A673 (cell line): Measurements from ENCODE around the gene LSM14A. TPM values are rescaled to one million over a fixed set of nuclear protein-coding genes. Genes with fewer than 3 reads are reported as not detected.
"Not testable (repeated sequence)": the region's sequence is repeated elsewhere in the genome, so short reads cannot be mapped to it uniquely, and the experiment has no call there.

Source experiments
- BruUV-seq: library from RNA; stranded (reverse); fragments of 400-500 nt; replicated peaks from 2 replicates; lab custom pipeline; 2021; lab: Mats Ljungman, UMichigan
- CTCF ChIA-PET: fragments of 300-600 bp; sonication (Branson Sonifier 250); formaldehyde crosslinking; loops from one replicate; lab custom pipeline; 2022; ENCODE audit warnings: antibody characterized with exemption; lab: Charles Lee
- POLR2A ChIA-PET: fragments of 300-600 bp; sonication (Branson Sonifier 250); formaldehyde crosslinking; loops from one replicate; lab custom pipeline; 2022; ENCODE audit warnings: antibody characterized with exemption; ENCODE audit not compliant: low non-redundant PET; lab: Charles Lee
- DNase-seq: peaks from one replicate; pipeline ENCODE4 v3.0.0-alpha.2; 2015; ENCODE audit warnings: low spot score
- H3K27ac ChIP-seq: fragments of 200-600 bp; sonication (generic); 2 replicates; pipeline ENCODE4 v1.5.1; 2016; ENCODE audit warnings: mixed run types, low read depth, mild to moderate bottlenecking, mixed read lengths, antibody characterized with exemption, low read length; ENCODE audit not compliant: poor library complexity, severe bottlenecking
- H3K27me3 ChIP-seq: fragments of 200-600 bp; sonication (generic); replicated peaks from 2 replicates; pipeline ENCODE4 v1.6.1; 2017; ENCODE audit warnings: mixed run types, low read depth, mild to moderate bottlenecking, mixed read lengths, antibody characterized with exemption, low read length; ENCODE audit not compliant: insufficient read depth, poor library complexity
- H3K36me3 ChIP-seq: fragments of 200-600 bp; sonication (generic); 2 replicates; pipeline ENCODE4 v1.6.1; 2016; ENCODE audit warnings: mixed run types, mild to moderate bottlenecking, mixed read lengths, antibody characterized with exemption, low read length; ENCODE audit not compliant: insufficient read depth, poor library complexity, severe bottlenecking
- H3K4me1 ChIP-seq: fragments of 200-600 bp; sonication (generic); 2 replicates; pipeline ENCODE4 v1.6.1; 2017; ENCODE audit warnings: mixed run types, mild to moderate bottlenecking, mixed read lengths, antibody characterized with exemption, low read length; ENCODE audit not compliant: insufficient read depth, poor library complexity, severe bottlenecking
- H3K4me3 ChIP-seq: fragments of 200-600 bp; sonication (generic); 2 replicates; pipeline ENCODE4 v1.5.1; 2016; ENCODE audit warnings: low read depth, mixed run types, mild to moderate bottlenecking, mixed read lengths, low read length; ENCODE audit not compliant: poor library complexity, severe bottlenecking
- H3K9me3 ChIP-seq: fragments of 200-600 bp; sonication (generic); 2 replicates; pipeline ENCODE4 v1.6.1; 2016; ENCODE audit warnings: mixed run types, low read depth, mild to moderate bottlenecking, mixed read lengths, antibody characterized with exemption, low read length; ENCODE audit not compliant: poor library complexity, severe bottlenecking
- EZH2 ChIP-seq: fragments of 200-600 bp; sonication (generic); IDR thresholded peaks from 2 replicates; pipeline ENCODE4 v1.6.1; 2017; ENCODE audit warnings: borderline replicate concordance, low read depth, mild to moderate bottlenecking, mixed read lengths, antibody characterized with exemption, low read length; ENCODE audit not compliant: poor library complexity, severe bottlenecking
- intact Hi-C: fragments of 100-400 bp; cut with micrococcal nuclease; formaldehyde crosslinking; loops from one replicate; pipeline ENCODE4 v1.10.0; 2022; ENCODE audit not compliant: unreplicated experiment
- total RNA-seq: library from RNA; stranded (reverse); gene quantifications from 2 replicates; pipeline ENCODE4 v1.2.3, GENCODE V29; 2021
- TF ChIP-seq, protein P1 (sequence below): fragments of 300-800, 200-600 bp; sonication (generic); conservative IDR thresholded peaks from 2 replicates; pipeline ENCODE4 v1.5.1; 2017; ENCODE audit warnings: low read depth, mild to moderate bottlenecking, antibody characterized with exemption, low read length, moderate library complexity, mixed read lengths

Gene LSM14A
- total RNA-seq, 1 experiment from 2014 or later: 137 TPM

DNA sequence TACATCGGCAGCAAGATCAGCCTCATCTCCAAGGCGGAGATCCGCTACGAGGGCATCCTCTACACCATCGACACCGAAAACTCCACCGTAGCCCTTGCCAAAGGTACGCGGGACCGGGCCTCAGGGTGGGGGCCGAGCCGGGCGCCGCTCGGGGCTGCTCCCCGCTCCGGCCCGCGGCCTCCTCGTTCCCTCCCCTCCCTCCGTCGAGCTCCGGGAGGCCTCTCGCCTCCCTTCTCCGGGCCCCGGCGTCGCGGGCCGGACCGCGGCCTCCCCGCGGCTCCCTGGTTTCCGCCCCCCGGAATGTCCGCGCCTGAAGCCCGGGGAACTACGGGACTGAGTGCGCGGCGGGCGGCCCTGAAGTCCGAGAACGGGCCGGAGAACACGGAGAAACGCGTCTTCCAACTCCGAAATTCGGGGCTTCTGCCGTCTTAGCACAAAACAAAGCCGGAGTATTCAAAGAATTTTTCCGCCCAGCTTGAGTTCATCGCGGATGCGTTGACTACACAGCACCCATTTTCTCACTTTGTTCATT lies 423 bp downstream of the LSM14A start:
- intact Hi-C loops: no loop called here
- peaks cover 5% of the 10 kb centered on the region for H3K36me3 ChIP-seq
- POLR2A ChIA-PET: no interaction called here
- H3K9me3 ChIP-seq: no peaks in the 10 kb centered on the region
- no TSS peak for BruUV-seq
- peak overlapping the region; percentile 99 for H3K27ac ChIP-seq
- peaks cover 39% of the 10 kb centered on the region for H3K4me1 ChIP-seq
- peak; percentile 53 for DNase-seq
- TF ChIP-seq, protein P1, sequence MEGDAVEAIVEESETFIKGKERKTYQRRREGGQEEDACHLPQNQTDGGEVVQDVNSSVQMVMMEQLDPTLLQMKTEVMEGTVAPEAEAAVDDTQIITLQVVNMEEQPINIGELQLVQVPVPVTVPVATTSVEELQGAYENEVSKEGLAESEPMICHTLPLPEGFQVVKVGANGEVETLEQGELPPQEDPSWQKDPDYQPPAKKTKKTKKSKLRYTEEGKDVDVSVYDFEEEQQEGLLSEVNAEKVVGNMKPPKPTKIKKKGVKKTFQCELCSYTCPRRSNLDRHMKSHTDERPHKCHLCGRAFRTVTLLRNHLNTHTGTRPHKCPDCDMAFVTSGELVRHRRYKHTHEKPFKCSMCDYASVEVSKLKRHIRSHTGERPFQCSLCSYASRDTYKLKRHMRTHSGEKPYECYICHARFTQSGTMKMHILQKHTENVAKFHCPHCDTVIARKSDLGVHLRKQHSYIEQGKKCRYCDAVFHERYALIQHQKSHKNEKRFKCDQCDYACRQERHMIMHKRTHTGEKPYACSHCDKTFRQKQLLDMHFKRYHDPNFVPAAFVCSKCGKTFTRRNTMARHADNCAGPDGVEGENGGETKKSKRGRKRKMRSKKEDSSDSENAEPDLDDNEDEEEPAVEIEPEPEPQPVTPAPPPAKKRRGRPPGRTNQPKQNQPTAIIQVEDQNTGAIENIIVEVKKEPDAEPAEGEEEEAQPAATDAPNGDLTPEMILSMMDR: no peak
- no peak for TF ChIP-seq EZH2
- CTCF ChIA-PET: no interaction called here
- peak overlapping the region; percentile 98 for H3K4me3 ChIP-seq
- H3K27me3 ChIP-seq: no peaks in the 10 kb centered on the region

DNA sequence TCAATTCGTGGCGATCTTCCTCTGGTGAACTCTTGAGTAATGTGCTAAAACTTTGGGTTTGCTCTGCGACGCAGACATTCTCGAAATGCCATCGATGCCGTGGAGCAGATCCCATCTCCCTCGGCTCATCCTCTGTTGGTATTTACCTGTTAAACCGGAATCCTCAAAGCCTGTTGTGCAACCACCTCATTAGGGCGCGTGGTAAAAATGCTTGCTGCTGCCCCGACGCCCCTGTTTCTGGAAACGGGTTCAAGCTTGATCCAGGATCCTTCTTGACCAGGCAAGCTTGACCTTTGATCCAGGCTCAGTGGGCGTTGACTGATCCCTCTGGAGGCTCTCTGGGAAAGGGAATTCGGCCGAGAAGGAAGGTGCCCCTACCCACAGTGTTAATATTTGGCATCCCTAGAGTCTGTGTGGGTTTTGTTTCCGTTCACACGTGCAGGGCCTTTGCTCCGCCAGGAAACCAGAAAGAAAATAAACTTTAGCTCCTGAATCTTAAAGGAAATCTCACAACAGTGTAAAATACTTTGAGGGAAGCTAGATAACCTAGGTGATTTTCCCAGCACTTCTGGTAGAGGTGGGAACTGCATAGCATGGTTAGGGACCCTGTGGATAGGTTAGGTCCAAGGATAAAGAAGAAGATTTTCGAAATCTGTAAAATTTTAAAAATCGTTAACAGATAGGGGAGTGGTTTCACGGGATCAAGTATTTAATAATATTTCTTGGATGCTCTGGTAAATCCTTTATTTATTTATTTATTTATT lies 1.1 kb downstream of the LSM14A start:
- Histone ChIP-seq H3K4me3 (peak overlapping the region; percentile 98), H3K36me3 (peaks cover 5% of the 10 kb centered on the region), H3K9me3 (no peaks in the 10 kb centered on the region), H3K4me1 (peaks cover 46% of the 10 kb centered on the region), H3K27me3 (no peaks in the 10 kb centered on the region), H3K27ac (peak overlapping the region; percentile 99)
- peak; percentile 25 for DNase-seq
- BruUV-seq: no TSS peak
- intact Hi-C loops: no loop called here
- POLR2A ChIA-PET: no interaction called here
- TF ChIP-seq EZH2: no peak
- TF ChIP-seq, protein P1: no peak
- CTCF ChIA-PET: interaction anchor here (0.6 kb wide), 1 partner anchor 859 kb away, joined by 3 read pairs; no protein-coding TSS in a partner anchor

DNA sequence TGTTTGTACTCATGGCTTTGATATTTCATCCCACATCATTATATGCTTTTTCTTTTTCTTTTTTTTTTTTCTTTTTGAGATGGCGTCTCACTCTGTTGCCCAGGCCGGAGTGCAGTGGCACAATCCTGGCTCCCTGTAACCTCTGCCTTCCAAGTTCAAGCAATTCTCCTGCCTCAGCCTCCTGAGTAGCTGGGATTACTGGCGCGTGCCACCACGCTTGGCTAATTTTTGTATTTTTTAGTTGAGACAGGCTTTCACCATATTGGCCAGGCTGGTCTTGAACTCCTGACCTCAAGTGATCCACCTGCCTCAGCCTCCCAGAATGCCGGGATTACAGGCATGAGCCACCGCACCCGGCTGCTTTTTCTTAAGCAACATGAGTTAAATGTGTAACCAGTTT lies 2.9 kb downstream of the LSM14A start:
- CTCF ChIA-PET, H3K27me3 ChIP-seq, DNase-seq, POLR2A ChIA-PET, H3K36me3 ChIP-seq, intact Hi-C loops, H3K9me3 ChIP-seq, H3K27ac ChIP-seq, BruUV-seq: not testable (repeated sequence)
- H3K4me3 ChIP-seq: peak overlapping the region; percentile 98
- H3K4me1 ChIP-seq: peaks cover 54% of the 10 kb centered on the region
